ENCODE data around the gene CYLD.

The CYLD gene

GRCh38 chr16:50800074-50800473 lies 58.2 kb downstream of the CYLD start:
- DNase-seq (ENCODE audit: insufficient read length): no peak
- peak; percentile 50 for FAIRE-seq
- TF ChIP-seq TAF1 (IDR thresholded peaks at IDR 0.05; ENCODE audit: borderline replicate concordance, low read depth, low read length): no peak
- no peak for TF ChIP-seq POLR2A (IDR thresholded peaks at IDR 0.05; ENCODE audit: low read depth, low read length)
- TF ChIP-seq POLR2AphosphoS5 (IDR thresholded peaks at IDR 0.05; ENCODE audit: low read depth, low read length): no peak

- TF ChIP-seq POLR2AphosphoS5 (IDR thresholded peaks at IDR 0.05; ENCODE audit: low read depth, low read length) (no peak), TAF1 (IDR thresholded peaks at IDR 0.05; ENCODE audit: borderline replicate concordance, low read depth, low read length) (no peak), POLR2A (IDR thresholded peaks at IDR 0.05; ENCODE audit: low read depth, low read length) (no peak)
- DNase-seq (ENCODE audit: insufficient read length): no peak
- no peak for FAIRE-seq
Measured at GRCh38 chr16:50801036-50801435, 59.1 kb downstream of the CYLD start.

- FAIRE-seq (no peak), DNase-seq (ENCODE audit: insufficient read length) (no peak)
- TF ChIP-seq POLR2AphosphoS5 (IDR thresholded peaks at IDR 0.05; ENCODE audit: low read depth, low read length) (no peak), TAF1 (IDR thresholded peaks at IDR 0.05; ENCODE audit: borderline replicate concordance, low read depth, low read length) (no peak), POLR2A (IDR thresholded peaks at IDR 0.05; ENCODE audit: low read depth, low read length) (no peak)
Measured at GRCh38 chr16:50802000-50802399, 60.1 kb downstream of the CYLD start.

- DNase-seq (ENCODE audit: insufficient read length) (no peak), FAIRE-seq (no peak)
- no peak for TF ChIP-seq POLR2AphosphoS5 (IDR thresholded peaks at IDR 0.05; ENCODE audit: low read depth, low read length)
- TF ChIP-seq POLR2A (IDR thresholded peaks at IDR 0.05; ENCODE audit: low read depth, low read length): no peak
- TF ChIP-seq TAF1 (IDR thresholded peaks at IDR 0.05; ENCODE audit: borderline replicate concordance, low read depth, low read length): no peak
Measured at GRCh38 chr16:50802961-50803360, 61.1 kb downstream of the CYLD start.

- FAIRE-seq (no peak), DNase-seq (ENCODE audit: insufficient read length) (no peak)
- TF ChIP-seq POLR2AphosphoS5 (IDR thresholded peaks at IDR 0.05; ENCODE audit: low read depth, low read length): no peak
Measured at GRCh38 chr16:50804290-50804907, 62.5 kb downstream of the CYLD start.

GRCh38 chr16:50806099-50807062 lies 64.5 kb downstream of the CYLD start:
- no peak for TF ChIP-seq POLR2AphosphoS5 (IDR thresholded peaks at IDR 0.05; ENCODE audit: low read depth, low read length)
- no peak for TF ChIP-seq POLR2A (IDR thresholded peaks at IDR 0.05; ENCODE audit: low read depth, low read length)
- TF ChIP-seq TAF1 (IDR thresholded peaks at IDR 0.05; ENCODE audit: borderline replicate concordance, low read depth, low read length): no peak
- DNase-seq (ENCODE audit: insufficient read length): peak; percentile 58
- peak; percentile 98 for FAIRE-seq

- FAIRE-seq (no peak), DNase-seq (ENCODE audit: insufficient read length) (no peak)
Measured at GRCh38 chr16:50808929-50809538, 67.1 kb downstream of the CYLD start.

GRCh38 chr16:50809561-50809960 lies 67.7 kb downstream of the CYLD start:
- FAIRE-seq (peak; percentile 89), DNase-seq (ENCODE audit: insufficient read length) (no peak)
- TF ChIP-seq TAF1 (IDR thresholded peaks at IDR 0.05; ENCODE audit: borderline replicate concordance, low read depth, low read length): no peak
- no peak for TF ChIP-seq POLR2A (IDR thresholded peaks at IDR 0.05; ENCODE audit: low read depth, low read length)
- no peak for TF ChIP-seq POLR2AphosphoS5 (IDR thresholded peaks at IDR 0.05; ENCODE audit: low read depth, low read length)

More at GRCh38 chr16:50808929-50809538, 67.1 kb downstream of the CYLD start:
- TF ChIP-seq TAF1 (IDR thresholded peaks at IDR 0.05; ENCODE audit: borderline replicate concordance, low read depth, low read length): no peak
- TF ChIP-seq POLR2A (IDR thresholded peaks at IDR 0.05; ENCODE audit: low read depth, low read length): no peak
- no peak for TF ChIP-seq POLR2AphosphoS5 (IDR thresholded peaks at IDR 0.05; ENCODE audit: low read depth, low read length)

GRCh38 chr16:50810241-50810965 lies 68.5 kb downstream of the CYLD start:
- no peak for DNase-seq (ENCODE audit: insufficient read length)
- TF ChIP-seq POLR2AphosphoS5 (IDR thresholded peaks at IDR 0.05; ENCODE audit: low read depth, low read length): no peak
- no peak for FAIRE-seq

GRCh38 chr16:50812046-50812445 lies 70.2 kb downstream of the CYLD start:
- no peak for FAIRE-seq
- DNase-seq (ENCODE audit: insufficient read length): no peak
- TF ChIP-seq POLR2AphosphoS5 (IDR thresholded peaks at IDR 0.05; ENCODE audit: low read depth, low read length): no peak
- no peak for TF ChIP-seq TAF1 (IDR thresholded peaks at IDR 0.05; ENCODE audit: borderline replicate concordance, low read depth, low read length)
- TF ChIP-seq POLR2A (IDR thresholded peaks at IDR 0.05; ENCODE audit: low read depth, low read length): no peak

GRCh38 chr16:50812876-50813466 lies 71.1 kb downstream of the CYLD start:
- TF ChIP-seq POLR2AphosphoS5 (IDR thresholded peaks at IDR 0.05; ENCODE audit: low read depth, low read length) (no peak), TAF1 (IDR thresholded peaks at IDR 0.05; ENCODE audit: borderline replicate concordance, low read depth, low read length) (no peak), POLR2A (IDR thresholded peaks at IDR 0.05; ENCODE audit: low read depth, low read length) (no peak)
- DNase-seq (ENCODE audit: insufficient read length) (no peak), FAIRE-seq (no peak)
